HG03521 (cell line): Measurements from ENCODE around the gene TMPRSS6.

Experiments
- ATAC-seq: cut with Tn5 transposase; IDR thresholded peaks from one replicate; pipeline ENCODE4 v1.9.1; 2021; ENCODE audit warnings: mild to moderate bottlenecking, moderate library complexity; ENCODE audit not compliant: unreplicated experiment

TMPRSS6 gene

GRCh38 chr22:37118083-37118482 lies 8.6 kb upstream of the TMPRSS6 start:
- ATAC-seq: no peak

DNA sequence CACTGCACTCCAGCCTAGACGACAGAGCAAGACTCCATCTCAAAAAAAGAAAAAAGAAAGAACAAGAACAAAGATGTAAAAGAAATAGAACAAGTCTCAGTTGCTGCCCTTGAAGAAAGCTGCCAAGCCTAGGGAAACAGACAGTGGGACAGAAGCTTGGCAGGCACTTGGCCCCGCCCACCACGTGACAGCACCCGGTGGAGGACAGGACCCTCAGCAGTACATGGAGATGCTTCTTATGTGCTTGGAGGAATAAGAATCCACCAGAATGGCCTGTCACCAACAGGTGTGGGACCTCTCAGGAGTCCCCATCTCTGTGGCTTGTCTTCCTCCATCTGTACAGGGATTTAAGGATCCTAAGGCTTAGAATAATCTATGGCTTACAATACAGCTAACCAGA lies 7.6 kb upstream of the TMPRSS6 start:
- no peak for ATAC-seq

DNA sequence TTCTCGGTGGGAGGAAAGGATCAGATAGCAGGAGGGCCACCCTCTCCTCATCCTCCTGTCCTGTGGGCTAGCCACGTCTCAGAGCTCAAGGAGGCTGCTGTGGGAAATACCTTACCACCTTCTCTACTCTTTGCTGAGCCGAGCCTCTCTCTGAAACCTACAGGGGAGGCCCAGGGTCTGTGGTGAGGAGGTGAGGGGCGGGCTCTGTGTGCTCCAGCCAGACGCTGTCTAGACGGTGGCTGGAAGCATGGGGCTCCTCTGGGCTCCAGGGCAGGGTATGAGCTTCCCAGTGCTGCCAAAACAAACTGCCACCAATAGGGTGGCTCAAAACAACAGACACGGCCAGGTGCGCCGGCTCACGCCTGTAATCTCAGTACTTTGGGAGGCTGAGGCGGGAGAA lies 5.5 kb upstream of the TMPRSS6 start:
- ATAC-seq: no peak

DNA sequence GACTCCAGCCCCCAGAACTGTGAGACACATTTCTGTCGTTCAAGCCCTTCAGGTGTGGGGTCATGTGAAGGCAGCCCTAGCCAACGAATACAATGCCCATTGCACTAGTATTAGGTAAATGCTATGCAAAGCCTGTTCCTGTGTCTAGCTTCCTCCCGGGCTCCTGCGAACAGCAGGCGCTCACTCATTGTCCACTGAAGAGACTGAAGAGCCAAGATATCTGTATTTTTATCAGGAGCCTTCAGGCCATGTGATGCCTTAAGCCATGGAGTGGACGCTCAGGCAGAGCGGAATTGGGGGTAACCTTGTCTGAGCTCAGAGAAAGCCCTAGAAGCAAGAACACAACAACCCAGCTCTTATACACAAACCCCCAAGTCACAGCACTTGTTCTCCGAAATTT lies 4.2 kb upstream of the TMPRSS6 start:
- no peak for ATAC-seq

GRCh38 chr22:37112084-37112728 lies 2.7 kb upstream of the TMPRSS6 start:
- ATAC-seq: no peak

GRCh38 chr22:37111156-37111717 lies 1.7 kb upstream of the TMPRSS6 start:
- ATAC-seq: no peak

GRCh38 chr22:37107816-37108621 lies 1.5 kb downstream of the TMPRSS6 start:
- no peak for ATAC-seq

DNA sequence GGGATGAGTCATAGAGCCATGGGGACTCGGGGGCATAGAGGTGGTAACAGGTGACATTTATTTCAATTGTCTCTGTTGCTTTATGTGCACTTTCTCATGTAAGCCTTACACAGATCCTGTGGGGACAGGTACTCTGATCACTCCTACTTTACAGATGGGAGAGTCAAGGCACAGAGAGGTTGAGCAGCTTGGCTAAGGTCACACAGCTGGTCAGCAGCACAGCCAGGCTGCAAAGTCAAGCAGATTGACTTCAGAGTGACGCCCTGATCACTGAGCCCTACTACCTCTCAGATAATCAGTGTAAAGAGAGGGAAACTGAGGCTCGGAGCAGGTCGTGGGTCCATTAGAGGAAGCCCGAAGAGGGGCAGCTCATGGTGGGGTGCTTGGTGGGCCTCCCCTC lies 3.5 kb downstream of the TMPRSS6 start:
- ATAC-seq: no peak

DNA sequence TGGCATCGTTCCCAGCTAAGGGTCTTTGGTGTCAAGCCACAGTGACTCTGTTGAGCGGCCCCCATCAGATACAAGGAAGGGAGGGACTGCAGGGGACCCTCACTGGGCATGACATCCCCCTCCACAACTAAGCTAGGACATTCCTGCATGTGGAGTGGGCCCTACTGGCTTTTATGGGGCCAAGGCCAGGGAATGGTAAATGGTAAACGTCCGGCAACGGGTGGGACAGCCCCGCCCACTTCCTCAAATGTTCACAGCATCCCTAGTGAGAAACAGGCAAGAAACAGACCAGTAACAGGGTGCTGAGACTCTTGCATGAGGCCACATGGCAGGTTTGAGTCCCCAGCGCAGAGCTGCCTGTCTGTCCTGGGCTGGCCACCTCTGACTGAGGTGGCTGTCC lies 4.4 kb downstream of the TMPRSS6 start:
- no peak for ATAC-seq

DNA sequence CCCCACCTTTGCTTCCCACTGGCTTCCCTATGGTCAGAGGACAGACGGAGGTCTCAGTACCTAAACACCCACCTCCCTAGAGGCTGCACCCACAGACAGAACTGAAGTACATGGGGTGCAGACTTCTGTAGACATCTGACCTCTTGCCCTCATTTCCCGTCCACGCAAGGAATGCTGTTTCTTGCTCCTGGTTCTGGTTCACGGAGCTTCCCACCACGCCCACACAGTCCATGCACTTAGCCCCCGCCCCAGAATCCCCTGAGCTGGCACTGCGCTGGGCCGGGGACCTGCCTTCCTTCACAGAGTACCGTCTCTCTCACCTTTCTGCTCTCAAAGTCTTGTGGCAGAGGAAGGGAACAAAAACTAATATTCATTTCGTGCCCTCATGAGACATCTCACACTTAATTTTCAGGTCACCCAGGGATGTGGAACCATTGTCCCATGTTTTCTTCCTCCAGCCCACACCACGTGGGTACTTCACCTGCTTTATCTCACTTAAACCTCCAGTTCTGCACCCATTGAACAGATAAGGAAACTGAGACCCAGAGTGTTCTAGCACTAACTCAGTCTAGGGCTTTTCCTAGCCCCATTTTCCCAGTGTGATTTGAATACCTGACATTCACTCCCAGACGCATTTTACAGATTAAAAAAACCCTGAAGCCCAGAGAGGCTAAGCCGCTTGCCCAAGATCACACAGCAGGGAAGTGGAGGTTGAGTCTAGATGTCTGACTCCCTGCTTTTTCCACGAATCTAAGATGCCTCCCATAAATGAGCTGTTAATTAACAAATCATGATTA lies 5.7 kb downstream of the TMPRSS6 start:
- no peak for ATAC-seq

- no peak for ATAC-seq
These were observed 6.4 kb downstream of the TMPRSS6 start for GRCh38 chr22:37103151-37103550.

GRCh38 chr22:37101311-37102066 lies 8.0 kb downstream of the TMPRSS6 start:
- no peak for ATAC-seq

- ATAC-seq: no peak
These were observed 8.9 kb downstream of the TMPRSS6 start for GRCh38 chr22:37100589-37101127.

DNA sequence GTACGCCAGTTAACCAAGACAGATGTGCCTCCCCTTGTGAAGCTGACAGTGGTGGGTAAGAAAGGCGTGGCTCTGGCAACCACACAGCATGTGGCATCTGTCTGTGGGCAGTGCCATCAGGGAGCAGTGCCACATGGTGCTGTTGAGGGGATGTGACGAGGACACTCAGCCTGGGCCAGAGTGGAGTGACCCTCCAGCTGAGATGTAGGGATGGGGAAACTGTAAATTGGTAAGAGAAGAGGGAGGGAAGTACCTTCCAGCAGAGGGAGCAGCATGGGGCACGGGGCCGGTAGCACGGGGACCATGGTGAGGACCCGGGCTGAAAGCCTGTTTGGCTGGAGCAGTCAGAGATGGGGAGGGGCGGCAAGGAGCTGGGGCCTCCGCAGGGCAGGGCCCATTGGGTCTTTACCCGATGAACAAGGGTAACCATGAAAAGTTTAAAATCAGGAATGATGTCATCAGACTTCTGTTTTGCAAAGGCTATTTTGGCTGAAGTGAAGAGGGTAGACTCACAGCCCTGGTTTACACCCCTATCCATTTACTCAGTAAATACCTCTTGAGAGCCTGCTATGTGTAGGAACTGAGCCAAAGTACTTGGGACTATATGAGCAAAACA lies 10.4 kb downstream of the TMPRSS6 start:
- ATAC-seq: no peak

DNA sequence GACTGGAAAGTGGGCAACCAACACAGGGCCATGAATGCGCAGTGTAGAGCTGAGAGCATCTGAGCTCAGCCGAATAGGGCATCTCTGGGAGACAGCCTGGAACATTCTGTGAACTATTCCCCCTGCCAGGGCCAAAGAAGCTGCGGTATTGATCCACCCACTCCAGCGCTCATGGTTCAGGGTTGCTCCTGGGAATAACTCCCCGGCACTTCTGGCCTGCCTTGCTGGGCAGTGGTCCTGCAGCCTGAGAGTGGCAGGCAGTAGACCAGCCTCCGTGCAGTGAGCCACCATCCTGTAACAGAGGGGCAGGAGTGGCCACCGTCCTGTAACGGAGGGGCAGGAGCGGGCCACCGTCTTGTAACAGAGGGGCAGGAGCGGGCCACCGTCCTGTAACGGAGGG lies 12.2 kb downstream of the TMPRSS6 start:
- no peak for ATAC-seq

DNA sequence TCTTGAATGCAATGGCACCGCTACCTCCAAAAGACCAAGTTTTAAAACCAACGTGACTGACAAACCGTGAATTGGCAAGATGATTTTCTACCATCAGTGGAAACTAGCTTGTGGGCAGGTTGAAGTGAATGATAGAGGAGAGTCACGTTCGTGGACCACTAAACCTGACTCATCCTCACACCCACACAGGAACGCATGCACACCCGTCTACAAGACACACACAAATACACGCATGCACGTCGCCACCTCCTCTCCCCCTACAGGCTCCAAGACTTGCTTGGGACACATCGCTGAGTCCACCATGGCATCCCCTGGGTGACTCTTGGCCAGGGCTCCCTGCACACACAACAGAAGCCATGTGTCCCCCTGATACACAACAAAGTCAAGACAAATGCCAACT lies 14.4 kb downstream of the TMPRSS6 start:
- ATAC-seq: no peak

- no peak for ATAC-seq
These were observed 15.3 kb downstream of the TMPRSS6 start for GRCh38 chr22:37094239-37094638.

DNA sequence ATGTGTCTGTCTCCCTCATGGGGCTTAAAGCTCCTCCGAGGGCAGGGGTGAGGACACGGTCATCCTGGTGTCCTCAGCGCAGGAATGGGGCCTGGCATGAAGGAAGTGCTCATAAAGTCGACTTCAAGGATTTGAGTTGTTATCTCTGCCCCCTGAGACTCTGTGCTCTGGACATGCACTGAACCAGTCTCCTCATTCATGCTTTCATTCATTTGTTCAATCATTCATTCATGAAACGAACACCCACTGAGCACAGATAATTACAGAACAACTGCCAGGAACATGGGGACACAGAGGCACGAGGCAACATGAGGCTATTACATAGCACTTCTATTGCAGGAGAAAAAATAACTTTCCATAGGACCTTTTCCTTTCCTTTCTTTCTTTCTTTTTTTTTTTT lies 16.5 kb downstream of the TMPRSS6 start:
- no peak for ATAC-seq

DNA sequence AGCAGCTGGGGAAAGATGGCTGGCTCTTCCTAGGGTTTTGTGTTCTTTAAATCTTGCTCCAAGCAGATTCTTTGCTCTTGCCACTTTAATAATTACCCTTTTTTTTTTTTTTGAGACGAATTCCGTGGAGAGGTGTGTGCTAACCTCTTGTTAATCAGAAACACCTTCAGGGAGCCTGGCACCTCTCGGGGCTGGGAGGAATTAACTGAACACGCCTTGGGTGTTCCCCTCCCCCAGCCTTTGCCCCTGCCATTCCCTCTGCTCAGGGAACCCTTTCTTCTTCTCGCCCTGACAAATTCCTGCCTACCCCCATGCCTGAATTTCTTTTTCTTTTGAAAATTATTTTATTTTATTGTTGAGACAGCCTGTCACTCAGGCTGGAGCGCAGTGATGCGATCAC lies 17.5 kb downstream of the TMPRSS6 start:
- ATAC-seq: no peak
